Fibroblast of upper back skin (primary cell): ENCODE results near the gene ZNF560.

Experiments
- DNase-seq: peaks from one replicate; pipeline ENCODE4 v3.0.0-alpha.2; 2013

ZNF560 gene

GRCh38 chr19:9435279-9436268, 62.8 kb downstream of the ZNF560 start, which contains the start of gene ZNF266:
ZNF266 (minus strand) TSS chr19:9435573; CDS start chr19:9420089, 15,484 bp downstream.
- peak; percentile 91 for DNase-seq

DNA sequence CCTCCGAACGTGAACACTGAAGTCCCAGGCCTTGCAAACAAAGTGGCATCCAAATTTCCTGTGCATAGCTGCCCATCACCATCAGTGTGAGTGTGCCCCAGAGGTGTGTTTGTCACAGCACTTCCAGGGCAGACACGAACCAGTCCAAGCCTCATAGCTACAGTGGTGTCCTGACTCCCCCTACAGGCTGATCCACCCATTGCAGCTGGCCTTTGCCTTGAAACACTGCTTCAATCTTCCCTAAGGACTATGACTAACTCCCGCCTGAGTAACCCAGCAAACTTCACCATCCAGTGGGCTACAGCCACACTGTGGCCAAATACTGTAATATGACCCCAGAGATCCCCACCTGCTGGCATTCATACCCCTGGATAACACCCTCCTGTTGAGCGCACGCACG, 66.9 kb downstream of the ZNF560 start:
- peak; percentile 3 for DNase-seq

DNA sequence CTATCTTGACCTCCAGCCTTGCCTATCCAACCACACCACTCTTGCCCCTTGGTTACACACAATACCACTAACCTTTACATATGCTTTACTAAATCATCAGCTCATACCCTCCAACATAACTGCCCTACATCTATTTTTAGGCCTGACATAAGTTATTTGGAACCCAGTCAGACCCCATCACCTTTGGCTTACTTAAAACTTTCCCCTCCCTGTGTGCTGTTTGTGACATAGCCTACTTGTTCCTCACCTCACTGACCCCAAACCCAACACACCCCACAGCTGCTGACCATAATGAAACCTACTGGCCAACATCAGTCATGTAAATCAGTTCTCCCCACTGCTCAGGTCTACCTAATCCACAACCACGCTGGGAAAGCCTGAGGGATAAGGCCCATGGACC, 68.0 kb downstream of the ZNF560 start:
- DNase-seq: no peak

GRCh38 chr19:9427941-9428340, 70.5 kb downstream of the ZNF560 start:
- DNase-seq: no peak
